RWPE2 (cell line): ENCODE results near the gene RHBDF2.
A peak's percentile ranks its signal among the peaks of the same experiment; 100 is the strongest.

Experiments
- ATAC-seq: fragments of 200-7000 bp; cut with Tn5 transposase; 3 replicates; pipeline ENCODE4 v1.9.1; 2021; ENCODE audit warnings: low read depth
- DNase-seq: peaks from one replicate; pipeline ENCODE4 v3.0.0-alpha.2; 2020; ENCODE audit warnings: low spot score
- H3K27ac ChIP-seq: fragments of 450-650 bp; 2 replicates; pipeline ENCODE4 v1.5.1; 2017; ENCODE audit warnings: mild to moderate bottlenecking; ENCODE audit not compliant: poor library complexity, severe bottlenecking
- H3K27me3 ChIP-seq: fragments of 250-450 bp; sonication (Bioruptor Pico); 2 replicates; pipeline ENCODE4 v1.5.1; 2021; ENCODE audit warnings: mild to moderate bottlenecking, moderate library complexity; ENCODE audit not compliant: insufficient read depth, poor library complexity, severe bottlenecking
- H3K36me3 ChIP-seq: fragments of 250-450 bp; sonication (Bioruptor Pico); 2 replicates; pipeline ENCODE4 v1.5.1; 2020; ENCODE audit warnings: low read depth, mild to moderate bottlenecking, moderate library complexity
- H3K4me1 ChIP-seq: fragments of 250-450 bp; sonication (Bioruptor Pico); 2 replicates; pipeline ENCODE4 v1.5.1; 2021; ENCODE audit warnings: mild to moderate bottlenecking, moderate library complexity; ENCODE audit not compliant: insufficient read depth, poor library complexity, severe bottlenecking
- H3K4me3 ChIP-seq: fragments of 250-450 bp; sonication (Bioruptor Pico); 2 replicates; pipeline ENCODE4 v1.5.1; 2021; ENCODE audit warnings: mild to moderate bottlenecking, moderate library complexity; ENCODE audit not compliant: severe bottlenecking
- H3K9me3 ChIP-seq: fragments of 250-450 bp; sonication (Bioruptor Pico); 2 replicates; pipeline ENCODE4 v1.5.1; 2021; ENCODE audit warnings: mild to moderate bottlenecking, moderate library complexity; ENCODE audit not compliant: severe bottlenecking
- CTCF ChIP-seq: fragments of 450-650 bp; IDR thresholded peaks from one replicate; pipeline ENCODE4 v1.5.1; 2017; ENCODE audit warnings: mild to moderate bottlenecking, moderate library complexity; ENCODE audit not compliant: poor library complexity, severe bottlenecking

RHBDF2 gene

GRCh38 chr17:76506408-76507345, 5.5 kb upstream of the RHBDF2 start:
- Histone ChIP-seq H3K4me3 (no peak overlapping the region), H3K9me3 (no peaks in the 10 kb centered on the region), H3K27me3 (no peaks in the 10 kb centered on the region), H3K27ac (no peak overlapping the region), H3K4me1 (peaks cover 2% of the 10 kb centered on the region), H3K36me3 (no peaks in the 10 kb centered on the region)
- ATAC-seq (peak; percentile 81), DNase-seq (no peak)
- TF ChIP-seq CTCF: peak; percentile 91

GRCh38 chr17:76504117-76504516, 2.9 kb upstream of the RHBDF2 start:
- no peak overlapping the region for H3K27ac ChIP-seq
- no peak for TF ChIP-seq CTCF
- no peak for ATAC-seq
- no peaks in the 10 kb centered on the region for H3K9me3 ChIP-seq
- H3K27me3 ChIP-seq: no peaks in the 10 kb centered on the region
- H3K4me1 ChIP-seq: peaks cover 14% of the 10 kb centered on the region
- H3K4me3 ChIP-seq: no peak overlapping the region
- H3K36me3 ChIP-seq: no peaks in the 10 kb centered on the region
- DNase-seq: no peak

- DNase-seq (no peak), ATAC-seq (no peak)
- Histone ChIP-seq H3K4me1 (peaks cover 29% of the 10 kb centered on the region), H3K9me3 (no peaks in the 10 kb centered on the region), H3K27me3 (no peaks in the 10 kb centered on the region), H3K36me3 (no peaks in the 10 kb centered on the region), H3K4me3 (no peak overlapping the region), H3K27ac (no peak overlapping the region)
- no peak for TF ChIP-seq CTCF
These were observed 1.4 kb upstream of the RHBDF2 start for GRCh38 chr17:76502341-76503211.

- DNase-seq (no peak), ATAC-seq (no peak)
- peaks cover 29% of the 10 kb centered on the region for H3K4me1 ChIP-seq
- no peak for TF ChIP-seq CTCF
- no peaks in the 10 kb centered on the region for H3K9me3 ChIP-seq
- no peaks in the 10 kb centered on the region for H3K27me3 ChIP-seq
- no peak overlapping the region for H3K4me3 ChIP-seq
- H3K27ac ChIP-seq: peak overlapping the region; percentile 66
- H3K36me3 ChIP-seq: no peaks in the 10 kb centered on the region
These were observed 644 bp upstream of the RHBDF2 start for GRCh38 chr17:76501827-76502307.
